Measurements from ENCODE around the gene IGSF21. TPM values are rescaled to one million over a fixed set of nuclear protein-coding genes. Genes with fewer than 3 reads are reported as not detected.
"Not testable (repeated sequence)": the region's sequence is repeated elsewhere in the genome, so short reads cannot be mapped to it uniquely, and the experiment has no call there.

The IGSF21 gene
- polyA plus RNA-seq, 4 donors, result 0.17 to 0.49 (median 0.39) TPM

GRCh38 chr1:18412882-18413353 lies 305.3 kb downstream of the IGSF21 start:
- DNase-seq (ENCODE audit: low read depth in 4 of 4, low spot score in 3 of 4), result no peak

GRCh38 chr1:18413541-18414305 lies 306.1 kb downstream of the IGSF21 start:
- no peak for DNase-seq (ENCODE audit: low read depth in 4 of 4, low spot score in 3 of 4)

GRCh38 chr1:18414321-18414720 lies 306.7 kb downstream of the IGSF21 start:
- no peak for DNase-seq (ENCODE audit: low read depth in 4 of 4, low spot score in 3 of 4)

DNA sequence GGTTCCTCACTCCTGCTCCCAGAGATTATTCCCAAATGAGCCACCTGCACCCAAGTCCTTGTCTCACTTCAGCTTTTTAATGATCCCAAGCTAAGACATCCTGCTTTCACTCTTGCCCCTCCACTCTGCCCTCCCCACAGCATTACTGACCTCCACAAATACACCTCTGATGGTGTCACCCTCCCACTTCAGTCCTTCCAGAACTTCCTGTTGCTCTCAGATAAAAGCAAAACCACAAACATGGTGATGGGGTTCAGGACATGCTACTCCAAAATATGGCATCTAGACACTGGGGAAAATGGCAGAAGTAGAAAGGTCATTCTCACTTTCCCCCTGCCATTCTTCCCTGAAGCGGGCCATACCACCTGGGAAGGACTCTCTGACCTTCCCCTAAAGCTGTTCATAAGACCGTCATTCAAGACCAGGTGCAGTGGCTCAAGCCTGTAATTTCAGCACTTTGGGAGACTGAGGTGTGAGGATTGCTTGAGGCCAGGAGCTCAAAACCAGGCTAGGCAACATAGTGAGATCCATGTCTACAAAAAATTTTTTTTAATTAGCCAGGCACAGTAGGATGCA lies 307.4 kb downstream of the IGSF21 start:
- DNase-seq (ENCODE audit: low read depth in 4 of 4, low spot score in 3 of 4), result no peak

DNA sequence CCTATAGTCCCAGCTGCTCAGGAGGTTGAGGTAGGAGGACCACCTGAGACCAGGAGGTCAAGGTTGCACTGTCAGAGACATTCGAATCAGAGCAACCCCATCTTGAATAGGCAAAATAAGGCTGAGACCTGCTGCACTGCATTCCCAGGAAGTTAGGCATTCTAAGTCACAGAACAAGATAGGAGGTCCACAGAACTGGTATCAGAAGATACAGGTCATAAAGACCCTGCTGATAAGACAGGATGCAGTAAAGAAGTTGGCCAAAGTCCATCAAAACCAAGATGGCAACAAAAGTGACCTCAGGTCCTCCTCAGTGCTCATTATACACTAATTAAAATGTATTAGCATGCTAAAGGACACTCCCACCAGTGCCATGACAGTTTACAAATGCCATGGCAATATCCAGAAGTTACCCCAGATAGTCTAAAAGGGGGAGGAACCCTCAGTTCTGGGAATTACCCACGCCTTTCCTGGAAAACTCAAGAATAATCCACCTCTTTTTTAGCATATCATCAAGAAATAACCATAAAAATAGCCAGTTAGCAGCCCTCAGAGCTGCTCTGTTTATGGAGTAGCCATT lies 307.9 kb downstream of the IGSF21 start:
- DNase-seq (ENCODE audit: low read depth in 4 of 4, low spot score in 3 of 4), result no peak

- DNase-seq (ENCODE audit: low read depth in 4 of 4, low spot score in 3 of 4), result not testable (repeated sequence)
Measured at GRCh38 chr1:18416126-18416525, 308.5 kb downstream of the IGSF21 start.

DNA sequence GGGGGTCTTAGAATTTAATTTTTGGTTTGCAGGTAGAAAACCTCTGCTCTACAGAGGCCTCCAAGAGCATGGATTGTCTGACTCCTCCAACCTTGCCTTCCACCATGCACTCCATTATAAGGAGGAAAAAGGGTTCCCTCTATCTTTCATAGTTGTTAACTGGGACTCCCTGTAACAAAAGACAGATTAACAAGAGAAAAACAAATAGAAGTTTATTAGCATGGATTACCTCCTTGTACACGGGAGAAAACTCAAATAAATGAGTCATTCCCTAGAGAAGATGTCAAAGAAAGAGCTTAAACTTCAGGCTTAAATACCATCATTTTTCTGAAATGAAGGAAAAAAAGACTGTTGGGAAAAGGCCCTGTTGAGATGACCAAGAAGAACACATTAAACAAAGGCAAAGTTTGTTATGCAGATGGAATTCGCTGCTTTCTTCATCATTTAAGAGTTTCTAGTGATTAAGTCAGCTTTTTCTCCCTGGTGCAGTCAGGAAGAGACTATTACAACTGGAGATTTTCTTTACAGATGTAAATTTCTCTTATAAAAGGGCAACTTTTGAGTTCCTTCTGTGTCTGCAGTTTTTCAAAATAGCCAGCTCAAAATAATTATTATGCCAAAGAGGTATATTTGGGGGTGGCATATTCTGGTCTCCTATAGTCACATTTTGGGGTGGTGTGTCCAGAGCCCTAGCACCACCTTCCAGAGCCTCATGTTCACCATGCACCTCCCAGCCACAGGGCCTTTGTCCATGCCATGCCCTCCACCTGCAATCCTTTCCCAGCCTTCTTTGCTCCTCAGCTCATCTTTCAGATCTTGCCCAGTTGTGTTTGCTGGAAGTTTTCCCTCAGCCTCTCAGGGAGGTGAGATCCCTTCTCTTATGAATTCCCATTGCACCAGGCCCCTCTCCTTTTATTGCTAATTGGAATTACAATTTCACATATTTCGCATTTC lies 310.0 kb downstream of the IGSF21 start:
- DNase-seq (ENCODE audit: low read depth in 4 of 4, low spot score in 3 of 4), result no peak

GRCh38 chr1:18419113-18419844 lies 311.7 kb downstream of the IGSF21 start:
- no peak for DNase-seq (ENCODE audit: low read depth in 4 of 4, low spot score in 3 of 4)

DNA sequence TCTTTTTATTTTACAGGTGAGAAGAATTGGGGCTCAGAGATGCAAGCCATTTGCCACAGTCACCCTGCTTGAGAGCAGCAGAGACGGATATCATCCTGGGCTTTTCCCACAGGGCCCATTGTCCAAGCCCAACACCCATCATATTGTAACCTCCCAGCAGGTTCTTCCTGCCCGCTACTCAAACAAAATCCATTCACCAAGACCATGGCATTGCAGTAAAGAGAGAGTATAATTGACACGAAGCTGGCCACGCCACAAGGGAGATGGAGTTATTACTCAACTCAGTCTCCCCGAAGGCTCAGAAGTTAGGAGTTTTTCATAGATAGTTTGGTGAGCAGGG lies 312.2 kb downstream of the IGSF21 start:
- no peak for DNase-seq (ENCODE audit: low read depth in 4 of 4, low spot score in 3 of 4)

DNA sequence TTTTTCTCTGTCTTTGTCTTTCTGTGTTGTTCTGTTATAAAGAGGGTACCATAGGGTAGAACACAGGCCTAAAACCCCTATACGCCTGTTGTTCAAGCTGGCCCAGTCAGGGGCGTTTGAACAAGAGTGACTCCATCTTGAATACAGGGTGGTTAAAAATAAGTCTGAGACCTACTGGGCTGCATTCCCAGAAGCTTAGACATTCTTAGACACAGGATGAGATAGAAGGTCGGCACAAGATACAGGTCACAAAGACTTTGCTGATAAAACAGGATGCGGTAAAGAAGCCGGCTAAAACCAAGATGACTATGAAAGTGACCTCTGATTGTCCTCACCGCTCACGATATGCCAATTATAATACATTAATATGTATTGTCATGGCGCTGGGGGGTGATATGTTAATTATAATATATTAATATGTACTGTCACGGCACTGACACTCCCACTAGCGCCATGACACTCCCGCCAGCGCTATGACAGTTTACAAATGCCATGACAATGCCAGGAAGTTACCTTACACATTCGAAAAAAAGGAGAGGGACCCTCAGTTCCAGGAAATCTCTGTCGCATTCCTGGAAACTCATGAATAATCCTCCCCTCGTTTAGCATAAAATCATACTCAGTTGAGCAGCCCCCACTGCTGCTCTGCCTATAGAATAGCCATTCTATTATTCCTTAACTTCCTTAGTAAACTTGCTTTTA lies 314.6 kb downstream of the IGSF21 start:
- DNase-seq (ENCODE audit: low read depth in 4 of 4, low spot score in 3 of 4), result no peak

DNA sequence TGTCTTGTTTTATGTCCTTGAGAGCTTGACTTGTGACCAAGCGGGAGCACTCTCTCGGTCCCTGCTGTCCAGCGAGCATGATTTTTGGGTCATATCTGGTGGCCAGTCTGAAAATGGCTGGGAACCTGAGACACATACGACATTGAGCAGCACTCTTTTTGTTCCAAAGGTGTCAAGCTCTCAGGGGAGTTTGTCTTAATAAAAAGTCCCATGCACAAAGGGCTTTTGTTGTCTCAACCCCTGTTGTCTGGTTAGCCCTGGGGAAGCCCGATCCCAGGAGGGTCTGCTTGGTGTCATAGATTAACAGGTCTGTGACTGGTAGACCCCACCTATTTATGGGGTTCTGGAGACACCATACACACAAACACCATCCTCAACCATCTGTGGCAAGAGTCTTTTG lies 315.4 kb downstream of the IGSF21 start:
- DNase-seq (ENCODE audit: low read depth in 4 of 4, low spot score in 3 of 4), result no peak

DNA sequence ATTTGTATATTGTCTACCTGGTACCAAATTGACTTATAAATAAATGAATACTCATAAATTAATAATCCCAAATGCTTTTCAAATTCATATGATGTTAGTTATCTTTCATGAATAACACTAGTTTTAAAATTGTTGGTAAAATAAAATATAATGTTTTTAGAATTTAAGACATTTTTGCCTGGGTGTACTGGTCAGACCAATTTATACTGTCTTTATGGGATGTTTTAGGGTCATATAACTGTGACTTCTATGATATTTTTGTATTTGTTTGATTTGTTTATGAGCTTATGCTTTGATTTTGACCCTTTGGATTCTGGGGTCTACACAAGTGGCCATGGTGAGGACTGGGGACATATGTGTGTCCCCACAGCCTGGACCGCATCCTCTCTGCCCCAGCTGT lies 319.0 kb downstream of the IGSF21 start:
- no peak for DNase-seq (ENCODE audit: low read depth in 4 of 4, low spot score in 3 of 4)
